Limb (tissue), 2 donors: ENCODE data around the gene MGAT4A.

ENCODE experiments used
- DNase-seq, 2 donors: peaks; one replicate each; pipeline ENCODE4 v3.0.0-alpha.2; 2016; ENCODE audit errors: extremely low spot score in 2 of 2

MGAT4A gene

DNA sequence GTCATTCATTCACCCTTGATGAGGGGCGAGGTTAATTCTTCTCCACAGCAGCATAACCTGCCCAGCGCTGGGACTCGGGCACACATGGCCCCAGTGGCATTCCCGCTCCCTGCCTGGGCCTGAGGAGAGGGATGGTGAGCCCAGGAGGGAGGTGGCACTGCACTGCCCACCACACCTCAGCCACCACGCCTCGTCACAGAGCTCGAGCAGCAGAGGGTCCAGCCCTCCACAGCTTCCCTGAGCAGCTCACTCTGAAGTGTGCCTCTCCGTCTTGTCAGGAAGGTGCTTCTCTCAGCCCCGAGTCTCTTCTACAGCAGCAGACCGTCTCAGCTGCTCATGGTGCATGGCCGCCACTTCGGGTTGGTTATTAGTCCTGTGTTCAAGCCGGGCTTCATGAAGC is 157.5 kb downstream of the MGAT4A start:
- no peak for DNase-seq

DNA sequence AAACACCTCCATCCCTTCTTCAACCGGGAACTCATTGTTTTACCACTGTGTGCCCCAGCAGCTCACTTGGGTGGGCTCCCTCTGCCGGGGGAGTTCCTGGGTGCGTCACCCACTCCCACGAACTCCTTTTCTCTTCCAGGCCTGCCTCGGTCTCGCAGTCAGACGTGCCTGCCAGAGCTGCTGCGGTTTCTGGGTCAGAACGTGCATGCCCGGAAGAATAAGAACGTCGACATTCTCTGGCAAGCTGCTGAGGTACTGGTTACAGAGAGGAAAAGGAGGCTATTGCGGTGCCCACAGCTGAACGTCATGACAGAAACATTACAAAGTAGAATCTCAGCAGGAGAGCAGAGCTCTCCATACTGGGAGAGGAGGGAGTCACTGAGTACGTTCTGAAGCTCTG is 158.3 kb downstream of the MGAT4A start:
- no peak for DNase-seq

DNA sequence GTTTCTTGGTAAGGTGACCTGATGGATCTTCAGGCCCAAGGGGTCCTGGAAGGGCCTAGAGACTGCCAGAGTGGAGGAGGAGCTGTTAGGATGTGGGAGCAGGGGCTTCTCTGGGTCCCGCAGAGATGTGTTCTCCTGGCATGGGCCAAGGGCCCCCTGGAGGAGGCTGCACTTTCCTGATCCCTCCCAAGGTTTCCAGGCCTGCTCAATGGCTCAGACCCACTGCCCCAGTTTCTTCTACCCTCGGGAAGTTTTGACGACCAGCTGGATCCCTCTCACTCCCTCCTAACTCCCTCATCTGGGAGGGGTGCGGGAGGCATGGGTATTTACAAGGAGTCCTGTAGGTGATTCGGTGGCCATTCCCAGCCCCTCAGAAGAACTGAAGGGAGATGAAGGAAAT is 158.7 kb downstream of the MGAT4A start:
- no peak for DNase-seq

DNA sequence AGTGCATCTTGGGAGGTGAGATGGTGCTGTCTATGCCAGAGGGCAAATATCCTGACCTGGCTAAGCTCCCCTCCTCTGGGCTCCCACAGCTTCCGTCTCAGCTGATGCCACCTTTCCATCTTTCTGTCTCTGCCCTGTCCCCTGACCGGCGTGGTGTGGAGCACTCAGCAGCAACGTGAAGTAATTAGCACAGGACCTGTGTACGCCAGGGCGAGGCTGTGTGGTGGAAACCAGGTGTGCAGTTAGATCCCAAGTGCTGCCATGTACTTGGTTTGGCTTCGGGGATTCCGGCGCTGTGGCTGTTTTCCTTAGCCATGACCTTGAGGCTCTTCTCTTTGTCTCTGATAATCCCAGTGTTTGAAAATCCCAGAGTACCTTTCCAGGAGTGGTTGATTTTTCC is 159.1 kb downstream of the MGAT4A start:
- no peak for DNase-seq

DNA sequence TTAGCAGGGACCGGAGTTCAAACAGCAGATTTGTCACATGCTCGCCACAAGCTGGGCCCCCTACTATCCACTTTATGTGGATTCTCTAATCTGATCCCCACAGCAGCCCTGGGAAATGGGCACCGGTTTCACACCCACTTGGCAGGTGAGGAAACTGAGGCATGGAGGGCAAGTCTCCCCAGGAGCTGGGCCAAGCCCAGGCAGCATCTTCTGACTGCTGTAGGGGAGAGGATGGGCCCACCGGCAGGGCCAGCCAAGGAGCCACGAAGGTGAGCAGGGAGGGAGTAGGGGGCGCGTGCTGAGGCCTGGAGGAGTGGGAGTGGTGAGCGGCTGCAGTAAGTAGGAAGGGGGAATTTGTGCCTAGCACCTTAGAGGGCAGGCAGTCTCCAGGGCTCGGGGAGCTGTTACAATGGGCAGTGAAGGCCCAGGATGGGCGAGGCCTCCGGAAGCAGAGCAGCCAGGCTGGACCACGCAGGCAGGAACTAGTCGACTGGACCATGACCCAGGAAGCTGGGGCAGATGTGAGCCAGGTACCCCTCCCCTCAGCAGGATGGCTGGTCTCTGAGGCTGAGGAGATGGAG is 159.7 kb downstream of the MGAT4A start:
- DNase-seq: no peak

DNA sequence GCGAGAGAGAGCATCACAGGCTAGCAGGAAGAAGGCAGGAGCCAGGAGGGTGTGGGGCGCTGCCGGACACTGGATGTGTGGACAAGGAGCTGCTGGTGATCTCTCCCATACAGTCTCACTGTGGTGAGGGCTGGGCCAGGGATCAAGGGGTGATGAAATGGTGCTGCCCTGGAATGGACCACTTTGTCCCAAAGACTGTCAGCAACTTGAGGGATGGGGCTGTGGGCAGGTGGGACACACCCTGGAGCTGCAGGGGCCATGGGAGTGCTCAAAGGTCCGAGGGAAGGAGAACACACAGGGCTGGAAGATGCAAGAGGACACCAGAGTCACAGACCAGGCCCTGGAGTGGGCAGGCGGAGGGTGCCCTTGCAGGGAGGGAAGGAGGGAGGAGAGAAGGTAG is 160.6 kb downstream of the MGAT4A start:
- no peak for DNase-seq

DNA sequence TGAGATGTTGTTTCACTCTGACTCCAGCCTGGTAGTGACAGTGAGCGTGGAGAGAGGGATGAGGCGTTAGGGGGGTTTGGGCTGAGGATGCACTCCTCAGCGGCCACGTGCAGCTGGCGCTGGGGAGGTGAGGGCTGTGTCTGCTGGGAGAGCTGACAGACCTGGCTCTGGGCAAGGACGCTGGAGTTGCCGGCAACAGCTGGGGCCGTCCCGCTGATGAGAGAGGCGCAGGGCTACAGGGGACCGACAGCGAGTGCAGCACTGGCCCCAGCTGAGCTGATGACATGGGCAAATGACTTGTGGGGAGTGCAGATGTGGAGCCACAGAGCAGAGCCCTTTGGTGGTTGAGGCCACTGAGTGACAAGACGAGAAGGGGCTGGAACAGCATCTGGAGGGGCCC is 161.0 kb downstream of the MGAT4A start:
- DNase-seq: no peak

DNA sequence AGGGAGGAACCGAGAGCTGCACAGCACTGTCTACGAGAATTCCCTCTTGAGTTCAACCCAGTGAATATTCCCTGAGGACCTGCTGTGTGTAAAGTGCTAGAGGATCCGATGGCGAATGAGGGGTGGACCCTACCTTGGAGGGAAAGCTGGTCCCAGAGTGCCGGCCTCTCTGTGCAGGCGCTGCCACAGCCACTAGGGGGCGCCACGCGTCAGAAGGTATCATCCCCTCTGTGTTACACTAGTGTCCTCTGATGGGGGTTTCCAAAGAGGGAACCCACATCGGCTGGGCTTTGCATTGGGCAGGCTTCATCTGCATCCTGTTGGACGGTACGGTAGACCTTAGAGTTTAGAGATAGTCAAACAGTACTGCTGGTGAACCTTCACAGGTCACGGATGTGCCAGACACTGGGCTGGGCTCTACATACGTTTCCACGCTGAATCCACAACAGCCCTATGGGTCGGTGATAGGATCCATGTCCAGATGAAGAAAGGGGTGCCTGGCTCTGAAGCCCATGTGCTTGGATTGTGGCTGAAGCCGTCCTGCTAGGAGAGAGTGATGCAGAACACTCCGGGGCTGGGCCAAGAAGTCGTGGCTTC is 161.6 kb downstream of the MGAT4A start:
- peak in 1 of 2 donors; percentile 50 for DNase-seq
